HepG2 (cell line): Measurements from ENCODE around the gene EVA1A. TPM values are rescaled to one million over a fixed set of nuclear protein-coding genes. Genes with fewer than 3 reads are reported as not detected.

ENCODE experiments used
- ATAD3A ChIP-seq: sonication (generic); formaldehyde crosslinking; IDR thresholded peaks from 2 replicates; pipeline ENCODE4 v1.4.0; 2020; ENCODE audit warnings: missing genetic modification reagents
- HNRNPLL ChIP-seq: fragments of 200-400 bp; formaldehyde crosslinking; IDR thresholded peaks from 2 replicates; pipeline ENCODE4 v1.6.1; 2017; ENCODE audit warnings: mild to moderate bottlenecking, low read depth, low read length; ENCODE audit not compliant: poor library complexity, severe bottlenecking
- IRF1 ChIP-seq: sonication (generic); formaldehyde crosslinking; IDR thresholded peaks from 2 replicates; pipeline ENCODE4 v1.4.0; 2020; ENCODE audit warnings: low read depth, mild to moderate bottlenecking, missing genetic modification reagents
- ISL2 ChIP-seq: sonication (generic); formaldehyde crosslinking; IDR thresholded peaks from 2 replicates; pipeline ENCODE4 v1.5.0; 2020; ENCODE audit warnings: missing genetic modification reagents
- JUN ChIP-seq: sonication (generic); formaldehyde crosslinking; IDR thresholded peaks from 2 replicates; pipeline ENCODE4 v1.4.0; 2020; ENCODE audit warnings: mild to moderate bottlenecking, missing genetic modification reagents
- LCORL ChIP-seq, 2 experiments: fragments of 450-650 bp in 1 of 2; sonication (generic) in 1 of 2; formaldehyde crosslinking in 1 of 2; IDR thresholded peaks; 2 replicates each; pipeline versions ENCODE4 v1.5.0 to v1.6.1; 2017 to 2020; ENCODE audit warnings: antibody characterized with exemption in 1 of 2, missing genetic modification reagents in 1 of 2
- MTF2 ChIP-seq: sonication (generic); formaldehyde crosslinking; IDR thresholded peaks from 2 replicates; pipeline ENCODE4 v1.5.0; 2020; ENCODE audit warnings: missing genetic modification reagents, borderline replicate concordance
- NCOR1 ChIP-seq: fragments of 200-600 bp; sonication (generic); IDR thresholded peaks from 2 replicates; pipeline ENCODE4 v1.7.0; 2017; ENCODE audit warnings: antibody characterized with exemption, low read length, borderline replicate concordance
- NR3C1 ChIP-seq: sonication (generic); formaldehyde crosslinking; IDR thresholded peaks from 2 replicates; pipeline ENCODE4 v1.4.0; 2020; ENCODE audit warnings: missing genetic modification reagents
- PHB2 ChIP-seq: fragments of 450-650 bp; IDR thresholded peaks from 2 replicates; pipeline ENCODE4 v1.6.1; 2018; ENCODE audit not compliant: partially characterized antibody
- POLR2A ChIP-seq, 2 experiments: IDR thresholded peaks; 2 replicates each; pipeline ENCODE4 v1.6.1; 2011; ENCODE audit warnings: low read depth in 2 of 2, low read length in 2 of 2, mild to moderate bottlenecking in 1 of 2, moderate library complexity in 1 of 2; ENCODE audit not compliant: insufficient read depth in 1 of 2
- RBM39 ChIP-seq: fragments of 200-400 bp; formaldehyde crosslinking; IDR thresholded peaks from one replicate; pipeline ENCODE4 v1.6.1; 2018; ENCODE audit warnings: antibody characterized with exemption, mild to moderate bottlenecking, low read depth, low read length; ENCODE audit not compliant: poor library complexity, severe bottlenecking
- RFX3 ChIP-seq: IDR thresholded peaks from 2 replicates; pipeline ENCODE4 v1.6.1; 2016; ENCODE audit warnings: missing biosample characterization, missing genetic modification reagents
- SCMH1 ChIP-seq: sonication (generic); formaldehyde crosslinking; IDR thresholded peaks from 2 replicates; pipeline ENCODE4 v1.9.0; 2021; ENCODE audit warnings: missing genetic modification reagents, mild to moderate bottlenecking, borderline replicate concordance
- SNAPC5 ChIP-seq: sonication (generic); formaldehyde crosslinking; IDR thresholded peaks from 2 replicates; pipeline ENCODE4 v1.8.1; 2023; ENCODE audit warnings: mild to moderate bottlenecking, missing genetic modification reagents, borderline replicate concordance
- TIGD3 ChIP-seq: sonication (generic); formaldehyde crosslinking; IDR thresholded peaks from 2 replicates; pipeline ENCODE4 v1.5.1; 2020; ENCODE audit warnings: mild to moderate bottlenecking, missing genetic modification reagents, borderline replicate concordance
- ZBTB20 ChIP-seq: sonication (generic); formaldehyde crosslinking; IDR thresholded peaks from 2 replicates; pipeline ENCODE4 v1.8.1; 2023; ENCODE audit warnings: missing genetic modification reagents, low read depth, mild to moderate bottlenecking, borderline replicate concordance
- ZBTB21 ChIP-seq: sonication (generic); formaldehyde crosslinking; IDR thresholded peaks from 2 replicates; pipeline ENCODE4 v1.4.0; 2020; ENCODE audit warnings: missing genetic modification reagents
- ZFY ChIP-seq: sonication (generic); formaldehyde crosslinking; IDR thresholded peaks from 2 replicates; pipeline ENCODE4 v1.4.0; 2020; ENCODE audit warnings: missing genetic modification reagents
- ZNF224 ChIP-seq: sonication (generic); formaldehyde crosslinking; IDR thresholded peaks from 2 replicates; pipeline ENCODE4 v1.5.0; 2020; ENCODE audit warnings: mild to moderate bottlenecking, missing genetic modification reagents
- ZNF609 ChIP-seq: sonication (generic); formaldehyde crosslinking; IDR thresholded peaks from 2 replicates; pipeline ENCODE4 v1.4.0; 2020; ENCODE audit warnings: mild to moderate bottlenecking, missing genetic modification reagents, borderline replicate concordance
- ZNF615 ChIP-seq: sonication (generic); formaldehyde crosslinking; IDR thresholded peaks from 2 replicates; pipeline ENCODE4 v1.5.0; 2020; ENCODE audit warnings: mild to moderate bottlenecking, missing genetic modification reagents, borderline replicate concordance
- polyA plus RNA-seq, 8 experiments: library from polyadenylated mRNA; depleted of rRNA in 3 of 8; stranded (reverse) in 7 of 8; unstranded in 1 of 8; fragments of >200 nt; fragmentation: Illumina TruSeq in 4 of 8; extraction: Trizol in 4 of 8; gene quantifications; 2 replicates each; pipeline versions ENCODE4 v1.2.1 to v1.2.3, GENCODE V29; 2011 to 2016; ENCODE audit warnings: low read depth in 4 of 8, missing spikeins in 1 of 8, mixed read lengths in 1 of 8; ENCODE audit not compliant: insufficient read depth in 1 of 8
- total RNA-seq, 5 experiments: library from RNA; depleted of rRNA; stranded (reverse); fragments of >200 nt; fragmentation: Illumina TruSeq; extraction: Trizol; gene quantifications; 2 replicates each; pipeline ENCODE4 v1.2.3, GENCODE V29; 2016; ENCODE audit warnings: low read depth in 1 of 5

EVA1A gene
- total and polyA plus RNA-seq, 2 of the 13 experiments (the other 11 are each of a cell fraction or from before 2014, with no cell fraction given): 57.5 to 57.8 TPM

GRCh38 chr2:75516378-75517360 is 44.1 kb downstream of the EVA1A start (continued):
- peak; percentile 23 to 36; a peak in 1 of 4 replicates for TF ChIP-seq POLR2A (IDR thresholded peaks at IDR 0.05; ENCODE audit: insufficient read depth in 1 of 2, low read depth in 2 of 2, low read length in 2 of 2)
- no peak; the same call in 1 of the 2 replicates for TF ChIP-seq RFX3 (CRISPR knock-in tag)
- TF ChIP-seq RBM39: no peak
- peak; percentile 100 for TF ChIP-seq ISL2 (CRISPR knock-in tag)
- no peak for TF ChIP-seq SNAPC5 (CRISPR knock-in tag)
- TF ChIP-seq PHB2: no peak
- TF ChIP-seq MTF2 (CRISPR knock-in tag): no peak
- TF ChIP-seq JUN (CRISPR knock-in tag): peak; percentile 83; the same call in 1 of the 2 replicates
- peak; percentile 96 for TF ChIP-seq ZBTB20 (CRISPR knock-in tag)
- TF ChIP-seq ZNF224 (CRISPR knock-in tag): no peak
- TF ChIP-seq IRF1 (CRISPR knock-in tag): 0 out of 2 replicates have a peak, but pooled peaks have one; percentile 34
- peak; percentile 83 for TF ChIP-seq LCORL (IDR thresholded peaks at IDR 0.05)
- peak; percentile 96; the same call in 1 of the 2 replicates for TF ChIP-seq LCORL (CRISPR knock-in tag; IDR thresholded peaks at IDR 0.05)
- TF ChIP-seq ZFY (CRISPR knock-in tag): peak; percentile 69
- peak; percentile 96 for TF ChIP-seq ZNF609 (CRISPR knock-in tag)
- 0 out of 2 replicates have a peak, but pooled peaks have one; percentile 44 for TF ChIP-seq ZBTB21
- no peak for TF ChIP-seq NR3C1 (CRISPR knock-in tag)
- TF ChIP-seq ZNF615: no peak
- no peak for TF ChIP-seq ATAD3A (CRISPR knock-in tag)
- no peak for TF ChIP-seq HNRNPLL
- TF ChIP-seq NCOR1: peak; percentile 85
- TF ChIP-seq TIGD3 (CRISPR knock-in tag): no peak
- TF ChIP-seq SCMH1 (CRISPR knock-in tag): no peak
